ENCODE measurements around the gene HPRT1.

- TF ChIP-seq, protein P1, sequence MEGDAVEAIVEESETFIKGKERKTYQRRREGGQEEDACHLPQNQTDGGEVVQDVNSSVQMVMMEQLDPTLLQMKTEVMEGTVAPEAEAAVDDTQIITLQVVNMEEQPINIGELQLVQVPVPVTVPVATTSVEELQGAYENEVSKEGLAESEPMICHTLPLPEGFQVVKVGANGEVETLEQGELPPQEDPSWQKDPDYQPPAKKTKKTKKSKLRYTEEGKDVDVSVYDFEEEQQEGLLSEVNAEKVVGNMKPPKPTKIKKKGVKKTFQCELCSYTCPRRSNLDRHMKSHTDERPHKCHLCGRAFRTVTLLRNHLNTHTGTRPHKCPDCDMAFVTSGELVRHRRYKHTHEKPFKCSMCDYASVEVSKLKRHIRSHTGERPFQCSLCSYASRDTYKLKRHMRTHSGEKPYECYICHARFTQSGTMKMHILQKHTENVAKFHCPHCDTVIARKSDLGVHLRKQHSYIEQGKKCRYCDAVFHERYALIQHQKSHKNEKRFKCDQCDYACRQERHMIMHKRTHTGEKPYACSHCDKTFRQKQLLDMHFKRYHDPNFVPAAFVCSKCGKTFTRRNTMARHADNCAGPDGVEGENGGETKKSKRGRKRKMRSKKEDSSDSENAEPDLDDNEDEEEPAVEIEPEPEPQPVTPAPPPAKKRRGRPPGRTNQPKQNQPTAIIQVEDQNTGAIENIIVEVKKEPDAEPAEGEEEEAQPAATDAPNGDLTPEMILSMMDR (optimal IDR thresholded peaks at IDR 0.05 in 1 of 3, IDR thresholded peaks at IDR 0.05 in 1 of 3, conservative IDR thresholded peaks at IDR 0.05 in 1 of 3; ENCODE audit: extremely low read depth in 1 of 3, insufficient read depth in 2 of 3, low read length in 3 of 3), result no peak
- no peak for TF ChIP-seq EZH2 (IDR thresholded peaks at IDR 0.05; ENCODE audit: low read length)
Measured at GRCh38 chrX:134543288-134543687, 83.3 kb downstream of the HPRT1 start.
